ENCODE measurements around the gene ACTMAP. TPM values are rescaled to one million over a fixed set of nuclear protein-coding genes. Genes with fewer than 3 reads are reported as not detected.
A peak's percentile ranks its signal among the peaks of the same experiment; 100 is the strongest.

The ACTMAP gene
- total RNA-seq, 1 donor from 2014 or later: 24.6 TPM

DNA sequence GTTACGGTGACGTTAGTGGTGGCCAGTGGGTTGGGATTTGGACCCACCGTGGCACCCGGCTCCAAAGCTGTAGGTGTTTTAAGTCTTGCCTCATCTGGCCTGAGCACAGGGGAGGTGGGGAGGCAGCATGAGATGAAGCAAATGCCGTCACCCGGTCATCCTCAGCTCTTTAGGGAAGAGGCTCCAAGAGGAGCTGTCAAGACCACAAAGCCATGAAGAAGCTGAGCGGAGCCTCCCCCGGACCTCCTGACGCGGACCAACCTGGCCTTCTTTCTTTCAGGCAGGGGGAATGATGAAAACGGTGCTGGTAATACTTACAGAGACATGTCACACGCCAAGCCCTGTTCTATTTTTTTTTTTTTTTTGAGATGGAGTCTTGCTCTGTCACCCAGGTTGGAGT, 7.4 kb downstream of the ACTMAP start:
- Mint-ChIP-seq H3K36me3 (ENCODE audit: low read depth, unreplicated experiment) (peaks cover 9% of the 10 kb centered on the region), H3K27me3 (ENCODE audit: unreplicated experiment) (peaks cover 9% of the 10 kb centered on the region), H3K4me1 (ENCODE audit: unreplicated experiment) (no peaks in the 10 kb centered on the region), H3K9me3 (ENCODE audit: unreplicated experiment) (no peaks in the 10 kb centered on the region), H3K27ac (ENCODE audit: unreplicated experiment) (no peak overlapping the region), H3K4me3 (ENCODE audit: unreplicated experiment) (no peak overlapping the region)
- no peak for DNase-seq (ENCODE audit: low spot score)
- TF ChIP-seq, protein P1, sequence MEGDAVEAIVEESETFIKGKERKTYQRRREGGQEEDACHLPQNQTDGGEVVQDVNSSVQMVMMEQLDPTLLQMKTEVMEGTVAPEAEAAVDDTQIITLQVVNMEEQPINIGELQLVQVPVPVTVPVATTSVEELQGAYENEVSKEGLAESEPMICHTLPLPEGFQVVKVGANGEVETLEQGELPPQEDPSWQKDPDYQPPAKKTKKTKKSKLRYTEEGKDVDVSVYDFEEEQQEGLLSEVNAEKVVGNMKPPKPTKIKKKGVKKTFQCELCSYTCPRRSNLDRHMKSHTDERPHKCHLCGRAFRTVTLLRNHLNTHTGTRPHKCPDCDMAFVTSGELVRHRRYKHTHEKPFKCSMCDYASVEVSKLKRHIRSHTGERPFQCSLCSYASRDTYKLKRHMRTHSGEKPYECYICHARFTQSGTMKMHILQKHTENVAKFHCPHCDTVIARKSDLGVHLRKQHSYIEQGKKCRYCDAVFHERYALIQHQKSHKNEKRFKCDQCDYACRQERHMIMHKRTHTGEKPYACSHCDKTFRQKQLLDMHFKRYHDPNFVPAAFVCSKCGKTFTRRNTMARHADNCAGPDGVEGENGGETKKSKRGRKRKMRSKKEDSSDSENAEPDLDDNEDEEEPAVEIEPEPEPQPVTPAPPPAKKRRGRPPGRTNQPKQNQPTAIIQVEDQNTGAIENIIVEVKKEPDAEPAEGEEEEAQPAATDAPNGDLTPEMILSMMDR (IDR thresholded peaks at IDR 0.05; ENCODE audit: unreplicated experiment): no peak

DNA sequence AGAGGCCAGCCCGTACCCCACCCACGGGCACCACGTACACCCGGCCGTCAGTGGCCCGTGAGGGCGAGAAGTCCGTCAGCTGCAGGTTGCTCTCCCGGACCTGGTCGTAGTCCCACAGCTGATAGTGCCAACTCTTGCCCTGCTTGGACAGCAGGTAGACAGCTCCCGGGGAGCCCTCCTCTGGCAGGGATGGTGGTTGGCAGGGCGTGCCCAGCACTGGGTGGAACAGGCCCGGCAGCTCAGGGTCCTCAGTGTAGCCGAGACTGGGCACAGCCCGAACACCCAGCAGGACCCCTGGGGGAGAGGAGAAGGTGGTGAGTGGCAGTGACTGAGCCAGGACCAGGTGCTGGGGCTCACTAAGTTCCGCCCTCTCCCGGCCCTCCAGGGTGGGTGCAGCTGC, 7.8 kb downstream of the ACTMAP start:
- H3K36me3 Mint-ChIP-seq (ENCODE audit: low read depth, unreplicated experiment): peaks cover 12% of the 10 kb centered on the region
- DNase-seq (ENCODE audit: low spot score): no peak
- no peaks in the 10 kb centered on the region for H3K9me3 Mint-ChIP-seq (ENCODE audit: unreplicated experiment)
- H3K4me1 Mint-ChIP-seq (ENCODE audit: unreplicated experiment): no peaks in the 10 kb centered on the region
- peaks cover 9% of the 10 kb centered on the region for H3K27me3 Mint-ChIP-seq (ENCODE audit: unreplicated experiment)
- no peak overlapping the region for H3K27ac Mint-ChIP-seq (ENCODE audit: unreplicated experiment)
- TF ChIP-seq, protein P1 (IDR thresholded peaks at IDR 0.05; ENCODE audit: unreplicated experiment): no peak
- no peak overlapping the region for H3K4me3 Mint-ChIP-seq (ENCODE audit: unreplicated experiment)

DNA sequence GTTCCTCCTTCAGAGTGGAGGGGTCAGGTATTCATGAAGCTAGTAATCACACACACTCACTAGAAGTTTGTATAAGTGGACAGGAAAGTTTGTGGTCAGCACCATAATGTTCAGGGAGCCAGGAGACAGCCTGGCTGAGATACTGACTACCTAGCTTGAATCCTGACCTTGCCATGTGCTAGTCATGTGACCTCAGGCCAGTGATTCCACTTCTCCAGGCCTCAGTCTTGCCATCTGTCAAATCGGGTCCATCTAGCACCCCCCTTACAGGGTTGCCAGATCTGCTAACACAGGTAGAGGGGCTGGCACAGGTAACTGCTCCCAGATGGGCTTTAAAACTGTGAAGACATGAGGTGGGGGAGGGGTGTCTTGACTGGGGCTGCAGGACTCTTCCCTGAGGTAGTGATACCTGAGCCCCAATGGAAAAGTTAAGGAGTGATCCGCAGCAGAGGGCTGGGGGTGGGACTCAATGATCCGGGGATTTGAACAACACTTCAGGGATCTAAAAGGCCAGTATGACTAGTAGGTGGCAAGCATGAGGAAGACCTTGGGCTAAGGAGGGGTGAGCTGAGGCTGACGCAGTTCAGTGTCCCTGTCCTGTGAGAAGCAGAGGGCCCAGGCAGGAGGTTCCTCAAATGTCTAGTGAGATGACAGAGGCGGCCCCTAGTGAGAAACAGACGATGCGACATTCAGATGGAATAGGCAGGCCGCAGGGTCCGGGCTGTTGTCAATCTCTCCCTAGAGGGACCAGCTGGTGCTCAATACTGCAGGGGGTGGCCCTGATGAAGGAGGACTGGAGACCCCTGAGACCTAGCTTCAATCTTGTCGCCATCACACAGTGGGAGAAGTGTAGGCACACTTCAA, 8.5 kb downstream of the ACTMAP start:
- Mint-ChIP-seq H3K4me3 (ENCODE audit: unreplicated experiment) (no peak overlapping the region), H3K4me1 (ENCODE audit: unreplicated experiment) (no peaks in the 10 kb centered on the region), H3K27ac (ENCODE audit: unreplicated experiment) (peak overlapping the region; percentile 2), H3K36me3 (ENCODE audit: low read depth, unreplicated experiment) (peaks cover 13% of the 10 kb centered on the region), H3K27me3 (ENCODE audit: unreplicated experiment) (peaks cover 9% of the 10 kb centered on the region), H3K9me3 (ENCODE audit: unreplicated experiment) (no peaks in the 10 kb centered on the region)
- TF ChIP-seq, protein P1 (IDR thresholded peaks at IDR 0.05; ENCODE audit: unreplicated experiment): no peak
- DNase-seq (ENCODE audit: low spot score): no peak

DNA sequence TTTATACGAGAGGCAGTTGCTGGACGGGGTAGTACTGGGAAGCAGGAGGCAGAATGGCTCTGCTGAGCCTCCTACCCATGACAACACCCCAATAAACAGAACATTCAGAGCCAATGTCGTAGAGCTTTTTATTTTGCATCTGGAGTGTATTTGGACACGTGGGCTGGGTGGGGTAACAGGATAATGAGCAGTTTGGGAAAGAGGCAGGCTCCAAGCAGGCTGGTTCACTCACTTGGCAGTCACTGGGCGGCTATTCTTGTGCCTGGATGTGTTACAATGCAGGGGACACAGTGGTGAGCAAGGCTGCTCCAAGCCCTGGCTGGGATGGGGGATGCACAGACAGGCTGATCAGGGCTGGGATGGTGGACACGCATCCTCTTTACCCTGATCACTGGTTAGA, 9.5 kb downstream of the ACTMAP start:
- Mint-ChIP-seq H3K27me3 (ENCODE audit: unreplicated experiment) (peaks cover 7% of the 10 kb centered on the region), H3K4me1 (ENCODE audit: unreplicated experiment) (no peaks in the 10 kb centered on the region)

More for the DNA sequence above, 9.5 kb downstream of the ACTMAP start:
- H3K9me3 Mint-ChIP-seq (ENCODE audit: unreplicated experiment): no peaks in the 10 kb centered on the region
- TF ChIP-seq, protein P1 (IDR thresholded peaks at IDR 0.05; ENCODE audit: unreplicated experiment): no peak
- DNase-seq (ENCODE audit: low spot score): no peak
- no peak overlapping the region for H3K4me3 Mint-ChIP-seq (ENCODE audit: unreplicated experiment)
- no peak overlapping the region for H3K27ac Mint-ChIP-seq (ENCODE audit: unreplicated experiment)
- H3K36me3 Mint-ChIP-seq (ENCODE audit: low read depth, unreplicated experiment): peaks cover 13% of the 10 kb centered on the region

All from endothelial cell (in vitro differentiated cells).